ENCODE results near the gene SOHLH2.

DNA sequence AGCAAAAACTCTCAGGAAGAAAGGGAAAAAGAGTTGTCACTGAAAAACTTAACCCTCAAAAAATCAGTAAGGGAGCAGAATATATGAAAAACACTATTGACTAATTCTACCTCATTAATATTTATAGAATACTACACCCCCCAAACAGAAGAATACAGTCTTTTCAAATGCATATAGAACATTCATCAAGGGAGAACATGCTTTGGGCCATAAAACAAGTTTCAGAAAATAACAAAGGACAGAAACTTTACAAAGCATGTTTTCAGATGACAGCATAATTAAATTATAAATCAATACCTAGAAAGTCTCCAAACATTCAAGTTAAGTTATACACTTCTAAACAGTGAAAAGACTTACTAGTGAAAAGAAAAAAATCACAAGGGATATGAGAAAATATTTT lies 30.5 kb downstream of the SOHLH2 start:
- TF ChIP-seq, protein P1, sequence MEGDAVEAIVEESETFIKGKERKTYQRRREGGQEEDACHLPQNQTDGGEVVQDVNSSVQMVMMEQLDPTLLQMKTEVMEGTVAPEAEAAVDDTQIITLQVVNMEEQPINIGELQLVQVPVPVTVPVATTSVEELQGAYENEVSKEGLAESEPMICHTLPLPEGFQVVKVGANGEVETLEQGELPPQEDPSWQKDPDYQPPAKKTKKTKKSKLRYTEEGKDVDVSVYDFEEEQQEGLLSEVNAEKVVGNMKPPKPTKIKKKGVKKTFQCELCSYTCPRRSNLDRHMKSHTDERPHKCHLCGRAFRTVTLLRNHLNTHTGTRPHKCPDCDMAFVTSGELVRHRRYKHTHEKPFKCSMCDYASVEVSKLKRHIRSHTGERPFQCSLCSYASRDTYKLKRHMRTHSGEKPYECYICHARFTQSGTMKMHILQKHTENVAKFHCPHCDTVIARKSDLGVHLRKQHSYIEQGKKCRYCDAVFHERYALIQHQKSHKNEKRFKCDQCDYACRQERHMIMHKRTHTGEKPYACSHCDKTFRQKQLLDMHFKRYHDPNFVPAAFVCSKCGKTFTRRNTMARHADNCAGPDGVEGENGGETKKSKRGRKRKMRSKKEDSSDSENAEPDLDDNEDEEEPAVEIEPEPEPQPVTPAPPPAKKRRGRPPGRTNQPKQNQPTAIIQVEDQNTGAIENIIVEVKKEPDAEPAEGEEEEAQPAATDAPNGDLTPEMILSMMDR (IDR thresholded peaks at IDR 0.05; ENCODE audit: low read length) = no peak
- TF ChIP-seq EZH2 (IDR thresholded peaks at IDR 0.05; ENCODE audit: borderline replicate concordance, low read length) = no peak
